ENCODE data around the gene TMEM247. TPM values are rescaled to one million over a fixed set of nuclear protein-coding genes. Genes with fewer than 3 reads are reported as not detected.
A peak's percentile ranks its signal among the peaks of the same experiment; 100 is the strongest.

TMEM247 gene
- total RNA-seq, 1 donor from 2014 or later, result not detected

DNA sequence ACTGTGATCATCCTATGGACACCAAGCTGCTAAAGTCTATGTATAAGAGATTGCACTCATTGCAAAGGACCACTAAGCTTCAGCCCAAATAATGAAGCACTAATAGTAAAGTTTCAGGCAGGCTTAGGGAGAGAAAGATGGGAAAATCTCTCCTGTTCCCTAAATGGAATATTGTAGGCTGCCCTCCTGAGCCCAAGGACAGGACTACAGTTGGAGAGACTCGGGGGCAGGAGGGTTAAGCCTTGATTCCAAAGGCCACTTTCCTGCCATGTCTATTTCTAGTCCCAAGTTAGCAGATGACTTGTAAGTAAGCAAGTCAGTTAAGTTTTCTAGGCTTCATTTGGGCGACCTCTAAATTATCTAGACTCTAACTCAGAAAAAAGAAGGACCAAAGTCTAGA lies 9.0 kb downstream of the TMEM247 start:
- TF ChIP-seq, protein P1, sequence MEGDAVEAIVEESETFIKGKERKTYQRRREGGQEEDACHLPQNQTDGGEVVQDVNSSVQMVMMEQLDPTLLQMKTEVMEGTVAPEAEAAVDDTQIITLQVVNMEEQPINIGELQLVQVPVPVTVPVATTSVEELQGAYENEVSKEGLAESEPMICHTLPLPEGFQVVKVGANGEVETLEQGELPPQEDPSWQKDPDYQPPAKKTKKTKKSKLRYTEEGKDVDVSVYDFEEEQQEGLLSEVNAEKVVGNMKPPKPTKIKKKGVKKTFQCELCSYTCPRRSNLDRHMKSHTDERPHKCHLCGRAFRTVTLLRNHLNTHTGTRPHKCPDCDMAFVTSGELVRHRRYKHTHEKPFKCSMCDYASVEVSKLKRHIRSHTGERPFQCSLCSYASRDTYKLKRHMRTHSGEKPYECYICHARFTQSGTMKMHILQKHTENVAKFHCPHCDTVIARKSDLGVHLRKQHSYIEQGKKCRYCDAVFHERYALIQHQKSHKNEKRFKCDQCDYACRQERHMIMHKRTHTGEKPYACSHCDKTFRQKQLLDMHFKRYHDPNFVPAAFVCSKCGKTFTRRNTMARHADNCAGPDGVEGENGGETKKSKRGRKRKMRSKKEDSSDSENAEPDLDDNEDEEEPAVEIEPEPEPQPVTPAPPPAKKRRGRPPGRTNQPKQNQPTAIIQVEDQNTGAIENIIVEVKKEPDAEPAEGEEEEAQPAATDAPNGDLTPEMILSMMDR (IDR thresholded peaks at IDR 0.05), result peak; percentile 26
- DNase-seq (ENCODE audit: low spot score), result no peak
- H3K4me1 Mint-ChIP-seq (ENCODE audit: low read depth), result peaks cover 31% of the 10 kb centered on the region
- no peak overlapping the region for H3K4me3 Mint-ChIP-seq (ENCODE audit: unreplicated experiment)
- no peaks in the 10 kb centered on the region for H3K36me3 Mint-ChIP-seq (ENCODE audit: low read depth)
- H3K9me3 Mint-ChIP-seq (ENCODE audit: low read depth), result no peaks in the 10 kb centered on the region
- no peak overlapping the region for H3K27ac Mint-ChIP-seq (ENCODE audit: unreplicated experiment)
- H3K27me3 Mint-ChIP-seq (ENCODE audit: low read depth), result peaks cover 2% of the 10 kb centered on the region

GRCh38 chr2:46489423-46490174 lies 10.2 kb downstream of the TMEM247 start:
- no peak for DNase-seq (ENCODE audit: low spot score)
- TF ChIP-seq, protein P1 (IDR thresholded peaks at IDR 0.05), result no peak
- H3K36me3 Mint-ChIP-seq (ENCODE audit: low read depth), result no peaks in the 10 kb centered on the region
- H3K9me3 Mint-ChIP-seq (ENCODE audit: low read depth), result no peaks in the 10 kb centered on the region
- H3K27me3 Mint-ChIP-seq (ENCODE audit: low read depth), result peaks cover 2% of the 10 kb centered on the region
- H3K4me1 Mint-ChIP-seq (ENCODE audit: low read depth), result peaks cover 38% of the 10 kb centered on the region
- H3K4me3 Mint-ChIP-seq (ENCODE audit: unreplicated experiment), result no peak overlapping the region
- H3K27ac Mint-ChIP-seq (ENCODE audit: unreplicated experiment), result no peak overlapping the region

DNA sequence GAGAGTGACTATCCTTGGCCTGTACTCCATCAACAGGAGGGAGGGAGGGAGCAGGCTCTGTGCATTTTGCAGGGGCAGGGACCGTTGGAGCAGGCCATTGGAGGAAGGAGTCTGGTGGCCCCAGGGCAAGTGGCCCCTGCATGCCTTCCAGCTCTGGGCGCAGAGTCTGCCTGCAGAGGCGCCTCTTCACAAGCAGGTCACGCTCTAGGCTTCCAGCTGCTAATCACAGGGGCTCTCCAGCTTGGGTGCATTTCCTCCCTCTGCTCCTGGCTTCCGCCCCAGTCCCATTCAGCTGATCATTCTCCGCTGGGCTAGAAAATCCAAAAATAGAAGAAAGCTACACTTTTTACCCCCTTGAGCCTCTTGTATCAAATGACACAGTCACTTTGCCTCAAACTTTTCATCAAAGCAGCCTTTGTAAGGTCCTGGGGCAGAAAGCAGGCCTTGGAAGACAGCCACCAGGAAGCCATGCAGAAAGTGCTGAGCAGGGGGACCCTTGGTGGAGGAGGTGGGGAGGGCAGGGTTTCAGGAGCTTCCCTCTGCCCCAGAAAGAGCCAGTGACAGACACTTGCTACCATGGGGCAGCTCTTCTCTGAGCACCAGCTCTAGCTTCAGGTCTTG lies 11.3 kb downstream of the TMEM247 start:
- DNase-seq (ENCODE audit: low spot score), result no peak
- Mint-ChIP-seq H3K4me1 (ENCODE audit: low read depth) (peaks cover 42% of the 10 kb centered on the region), H3K4me3 (ENCODE audit: unreplicated experiment) (no peak overlapping the region), H3K27ac (ENCODE audit: unreplicated experiment) (peak overlapping the region; percentile 73), H3K36me3 (ENCODE audit: low read depth) (no peaks in the 10 kb centered on the region), H3K27me3 (ENCODE audit: low read depth) (peaks cover under 1% of the 10 kb centered on the region), H3K9me3 (ENCODE audit: low read depth) (no peaks in the 10 kb centered on the region)
- TF ChIP-seq, protein P1 (IDR thresholded peaks at IDR 0.05), result no peak

- H3K4me1 Mint-ChIP-seq (ENCODE audit: low read depth), result peaks cover 44% of the 10 kb centered on the region
- H3K27me3 Mint-ChIP-seq (ENCODE audit: low read depth), result no peaks in the 10 kb centered on the region
- H3K36me3 Mint-ChIP-seq (ENCODE audit: low read depth), result no peaks in the 10 kb centered on the region
- H3K9me3 Mint-ChIP-seq (ENCODE audit: low read depth), result no peaks in the 10 kb centered on the region
- H3K4me3 Mint-ChIP-seq (ENCODE audit: unreplicated experiment), result no peak overlapping the region
- TF ChIP-seq, protein P1 (IDR thresholded peaks at IDR 0.05), result no peak
- no peak overlapping the region for H3K27ac Mint-ChIP-seq (ENCODE audit: unreplicated experiment)
- no peak for DNase-seq (ENCODE audit: low spot score)
Observed at GRCh38 chr2:46492301-46492700, 12.9 kb downstream of the TMEM247 start.

DNA sequence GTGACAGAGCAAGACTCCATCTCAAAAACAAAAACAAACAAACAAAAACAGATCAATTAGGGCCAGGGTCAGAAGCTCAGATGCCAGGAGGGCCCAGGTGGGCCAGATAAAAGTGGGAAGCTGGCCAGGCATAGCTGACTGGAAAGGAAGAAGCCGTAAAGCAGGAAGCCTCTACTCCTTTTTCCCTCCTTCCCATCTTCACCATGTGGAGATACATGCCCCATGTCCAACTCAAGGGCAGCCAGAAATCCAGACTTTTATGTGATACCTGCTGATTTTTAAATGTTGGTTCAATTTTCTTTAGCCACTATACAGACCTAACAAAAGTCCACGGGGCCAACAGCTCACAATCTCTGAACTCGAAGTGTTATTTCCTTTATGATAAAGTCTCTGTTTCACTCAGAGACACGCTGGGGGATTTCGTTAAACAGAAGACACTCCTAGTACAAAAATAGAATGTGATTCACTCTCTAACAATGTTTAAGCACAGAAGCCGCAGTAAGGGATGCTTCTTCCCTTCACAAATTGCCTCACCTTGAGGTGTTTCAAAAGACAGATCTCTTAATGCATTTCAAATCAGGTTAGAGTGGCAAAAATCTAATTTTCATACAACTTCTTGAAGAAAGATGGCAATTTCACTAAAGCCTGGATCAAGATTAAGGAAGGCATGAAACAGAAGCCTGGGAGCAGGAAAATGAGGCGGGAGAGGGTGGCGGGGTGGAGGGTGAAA lies 14.0 kb downstream of the TMEM247 start:
- no peak overlapping the region for H3K4me3 Mint-ChIP-seq (ENCODE audit: unreplicated experiment)
- TF ChIP-seq, protein P1 (IDR thresholded peaks at IDR 0.05), result no peak
- H3K36me3 Mint-ChIP-seq (ENCODE audit: low read depth), result no peaks in the 10 kb centered on the region
- peak overlapping the region; percentile 72 for H3K27ac Mint-ChIP-seq (ENCODE audit: unreplicated experiment)
- no peaks in the 10 kb centered on the region for H3K9me3 Mint-ChIP-seq (ENCODE audit: low read depth)
- H3K27me3 Mint-ChIP-seq (ENCODE audit: low read depth), result no peaks in the 10 kb centered on the region
- no peak for DNase-seq (ENCODE audit: low spot score)
- peaks cover 35% of the 10 kb centered on the region for H3K4me1 Mint-ChIP-seq (ENCODE audit: low read depth)

Data from chondrocyte (in vitro differentiated cells).